BJ (cell line): ENCODE data around the gene TRPM2. TPM values are rescaled to one million over a fixed set of nuclear protein-coding genes. Genes with fewer than 3 reads are reported as not detected.

Experiments
- CTCF ChIA-PET: fragments of 350-600 bp; formaldehyde crosslinking; extraction: SDS; loops from one replicate; lab custom pipeline; 2021; ENCODE audit warnings: antibody characterized with exemption, inconsistent platforms; lab: Yijun Ruan, JAX
- POLR2A ChIA-PET: fragments of 300-600 bp; sonication (Branson Sonifier 250); formaldehyde crosslinking; extraction: SDS; loops from one replicate; lab custom pipeline; 2021; ENCODE audit warnings: antibody characterized with exemption; lab: Charles Lee
- DNase-seq: peaks from one replicate; pipeline ENCODE4 v3.0.0-alpha.2; 2011; ENCODE audit warnings: low read depth
- H3K27me3 ChIP-seq: 2 replicates; pipeline ENCODE4 v1.6.0; 2011; ENCODE audit warnings: low read length; ENCODE audit not compliant: control insufficient read depth, insufficient read depth
- H3K36me3 ChIP-seq: 2 replicates; pipeline ENCODE4 v1.5.1; 2011; ENCODE audit warnings: low read length; ENCODE audit not compliant: control insufficient read depth, insufficient read depth
- H3K4me3 ChIP-seq: 2 replicates; pipeline ENCODE4 v1.5.1; 2011; ENCODE audit warnings: low read depth, mild to moderate bottlenecking, control low read depth, low read length
- CTCF ChIP-seq: IDR thresholded peaks from 2 replicates; pipeline ENCODE4 v1.5.1; 2011; ENCODE audit warnings: low read depth, mild to moderate bottlenecking, control low read depth, inconsistent platforms, low read length, moderate library complexity; ENCODE audit not compliant: insufficient read depth
- polyA plus RNA-seq: library from polyadenylated mRNA; depleted of rRNA; stranded (reverse); fragments of >200 nt; gene quantifications from 2 replicates; pipeline ENCODE4 v1.2.3, GENCODE V29; 2011

TRPM2 gene
- polyA plus RNA-seq, 1 experiment, result not detected

- no peak for DNase-seq
- CTCF ChIA-PET, result interaction anchor here (1.4 kb wide), 1 partner anchor 9 kb away, joined by 4 read pairs; no protein-coding TSS in a partner anchor
- H3K27me3 ChIP-seq, result no peaks in the 10 kb centered on the region
- no peak for TF ChIP-seq CTCF
- POLR2A ChIA-PET, result no interaction called here
- H3K36me3 ChIP-seq, result peaks cover 43% of the 10 kb centered on the region
- no peak overlapping the region for H3K4me3 ChIP-seq
These were observed 46.3 kb upstream of the TRPM2 start for GRCh38 chr21:44306936-44307704.

GRCh38 chr21:44310628-44311507 lies 42.6 kb upstream of the TRPM2 start:
- Histone ChIP-seq H3K27me3 (no peaks in the 10 kb centered on the region), H3K4me3 (no peak overlapping the region), H3K36me3 (peaks cover 69% of the 10 kb centered on the region)
- DNase-seq, result no peak
- no peak for TF ChIP-seq CTCF
- CTCF ChIA-PET, result no interaction called here
- POLR2A ChIA-PET, result no interaction called here

- H3K36me3 ChIP-seq, result peaks cover 71% of the 10 kb centered on the region
- DNase-seq, result no peak
- H3K4me3 ChIP-seq, result no peak overlapping the region
- no peak for TF ChIP-seq CTCF
- ChIA-PET CTCF (interaction anchor here (1.4 kb wide), 1 partner anchor 14 kb away, joined by 5 read pairs; no protein-coding TSS in a partner anchor), POLR2A (no interaction called here)
- no peaks in the 10 kb centered on the region for H3K27me3 ChIP-seq
These were observed 41.3 kb upstream of the TRPM2 start for GRCh38 chr21:44312089-44312488.

- ChIA-PET POLR2A (no interaction called here), CTCF (interaction anchor here (1.4 kb wide), 1 partner anchor 15 kb away, joined by 5 read pairs; no protein-coding TSS in a partner anchor)
- no peak for DNase-seq
- no peak for TF ChIP-seq CTCF
- Histone ChIP-seq H3K36me3 (peaks cover 66% of the 10 kb centered on the region), H3K27me3 (no peaks in the 10 kb centered on the region), H3K4me3 (no peak overlapping the region)
These were observed 40.7 kb upstream of the TRPM2 start for GRCh38 chr21:44312716-44313115.

- DNase-seq, result no peak
- Histone ChIP-seq H3K27me3 (no peaks in the 10 kb centered on the region), H3K4me3 (no peak overlapping the region), H3K36me3 (peaks cover 67% of the 10 kb centered on the region)
- CTCF ChIA-PET, result interaction anchor here (1.1 kb wide), 1 partner anchor 9 kb away, joined by 3 read pairs; no protein-coding TSS in a partner anchor
- TF ChIP-seq CTCF, result no peak
- POLR2A ChIA-PET, result no interaction called here
These were observed 40.0 kb upstream of the TRPM2 start for GRCh38 chr21:44313451-44313850.
